NB4 (cell line): ENCODE results near the gene TGFBR3L.

Experiments
- CTCF ChIP-seq: IDR thresholded peaks from one replicate; pipeline ENCODE4 v1.5.1; 2012; ENCODE audit warnings: low read depth, low read length
- MAX ChIP-seq: IDR thresholded peaks from 2 replicates; pipeline ENCODE4 v1.6.1; 2011; ENCODE audit warnings: low read depth, low read length
- MYC ChIP-seq: IDR thresholded peaks from 2 replicates; pipeline ENCODE4 v1.6.1; 2011; ENCODE audit warnings: low read depth, low read length
- POLR2A ChIP-seq: IDR thresholded peaks from 2 replicates; pipeline ENCODE4 v1.6.1; 2011; ENCODE audit warnings: mild to moderate bottlenecking; ENCODE audit not compliant: insufficient read length; ENCODE audit errors: extremely low read depth

- TF ChIP-seq CTCF (no peak), POLR2A (no peak), MYC (no peak), MAX (no peak)
Observed at GRCh38 chr19:7877249-7877836, 37.3 kb upstream of the TGFBR3L start.
